ENCODE measurements around the gene DYNC1I1. TPM values are rescaled to one million over a fixed set of nuclear protein-coding genes. Genes with fewer than 3 reads are reported as not detected.

The DYNC1I1 gene
- total RNA-seq, 2 donors from 2014 or later: not detected

DNA sequence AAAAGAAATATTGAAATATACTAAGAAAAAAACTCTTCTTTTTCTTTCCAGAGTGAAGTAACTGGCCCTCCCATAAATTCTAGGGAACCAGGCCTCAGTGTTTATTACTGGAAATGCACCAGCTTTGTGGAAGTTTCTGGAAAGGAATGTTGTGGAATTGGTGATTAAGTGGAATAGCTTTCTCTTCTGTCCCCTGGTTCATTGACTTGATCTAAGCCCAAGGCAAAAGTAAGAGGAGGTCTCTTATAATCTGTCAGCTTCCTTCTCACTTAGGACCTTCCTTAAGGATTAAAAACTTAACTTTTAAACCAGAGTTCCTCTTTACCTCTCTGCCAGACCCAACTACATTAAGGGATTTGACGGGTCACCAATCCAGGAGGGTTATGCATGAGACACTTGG lies 283.4 kb downstream of the DYNC1I1 start:
- DNase-seq (ENCODE audit: low spot score): no peak
- Mint-ChIP-seq H3K4me3 (no peak overlapping the region), H3K4me1 (ENCODE audit: low read depth in 2 of 2) (no peaks in the 10 kb centered on the region), H3K27me3 (peaks cover 12 to 16% of the 10 kb centered on the region in 2 donors), H3K27ac (no peak overlapping the region), H3K36me3 (no peaks in the 10 kb centered on the region), H3K9me3 (no peaks in the 10 kb centered on the region)
- no peak for ATAC-seq

DNA sequence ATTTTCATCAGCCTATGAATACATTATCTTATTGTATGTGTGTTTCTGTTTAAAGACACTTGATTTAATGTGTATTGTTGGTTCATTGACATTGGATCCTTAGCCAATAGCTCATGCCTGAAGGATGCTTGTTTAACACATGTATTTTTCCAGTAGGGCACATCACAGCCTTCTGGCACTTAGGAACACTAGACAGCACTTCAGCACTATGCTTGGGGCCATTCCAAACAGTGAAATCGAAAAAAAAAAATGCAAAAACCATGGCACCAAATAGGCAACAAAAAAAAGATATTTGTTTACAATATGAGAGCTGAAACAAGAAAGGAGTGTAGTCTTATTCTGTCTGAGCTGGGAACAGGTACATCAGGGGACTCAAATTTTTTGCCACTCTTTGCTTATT lies 286.7 kb downstream of the DYNC1I1 start:
- no peaks in the 10 kb centered on the region for H3K4me1 Mint-ChIP-seq (ENCODE audit: low read depth in 2 of 2)
- H3K27ac Mint-ChIP-seq: no peak overlapping the region
- no peaks in the 10 kb centered on the region for H3K9me3 Mint-ChIP-seq

DNA sequence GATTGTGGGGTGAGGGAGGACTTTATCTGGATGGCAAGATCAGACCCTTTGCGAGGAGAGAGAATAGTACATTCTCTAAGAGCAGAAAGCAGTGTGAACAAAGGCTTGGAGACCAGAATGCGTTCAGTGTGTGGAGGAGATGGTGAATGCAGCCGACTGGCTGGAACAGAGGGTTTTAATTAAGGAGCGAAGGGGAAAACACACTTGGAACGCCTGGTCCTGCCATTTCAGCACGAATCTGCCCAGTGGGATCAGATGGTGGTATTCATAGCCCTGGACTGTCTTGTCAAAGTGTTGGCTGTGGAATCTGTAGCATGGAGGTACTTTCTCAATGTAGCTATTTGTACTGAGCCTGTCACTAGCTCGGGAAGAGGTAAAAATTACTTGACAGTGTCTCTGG lies 288.7 kb downstream of the DYNC1I1 start:
- Mint-ChIP-seq H3K4me1 (ENCODE audit: low read depth in 2 of 2) (no peaks in the 10 kb centered on the region), H3K27me3 (peaks cover 18 to 49% of the 10 kb centered on the region in 2 donors)

More for the DNA sequence above, 286.7 kb downstream of the DYNC1I1 start:
- no peak overlapping the region for H3K4me3 Mint-ChIP-seq
- H3K36me3 Mint-ChIP-seq: no peaks in the 10 kb centered on the region
- peaks cover 15 to 36% of the 10 kb centered on the region in 2 donors for H3K27me3 Mint-ChIP-seq
- DNase-seq (ENCODE audit: low spot score) (no peak), ATAC-seq (no peak)

DNA sequence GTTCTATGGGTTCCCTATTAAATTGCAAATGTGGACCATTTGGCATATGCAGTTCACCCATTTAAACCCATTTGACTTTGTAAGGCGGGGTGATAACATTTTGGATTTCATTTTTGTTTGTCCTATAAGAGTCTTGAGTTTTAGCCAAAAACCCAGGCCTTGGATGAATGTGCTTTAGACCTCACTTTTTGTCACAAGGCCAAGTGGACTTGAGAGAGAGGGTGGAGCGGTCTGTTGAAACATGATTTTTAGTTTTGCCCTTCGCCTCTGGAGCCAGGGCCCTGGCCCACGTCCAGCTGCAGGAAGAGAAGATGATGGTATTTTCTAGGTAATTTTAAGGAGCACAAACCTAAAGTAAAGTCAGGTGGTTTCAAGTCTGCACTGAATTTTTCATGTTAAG lies 289.5 kb downstream of the DYNC1I1 start:
- H3K27me3 Mint-ChIP-seq: peaks cover 23 to 58% of the 10 kb centered on the region in 2 donors
- H3K27ac Mint-ChIP-seq: no peak overlapping the region
- H3K4me3 Mint-ChIP-seq: no peak overlapping the region

More for the DNA sequence above, 288.7 kb downstream of the DYNC1I1 start:
- Mint-ChIP-seq H3K27ac (no peak overlapping the region), H3K4me3 (no peak overlapping the region), H3K36me3 (no peaks in the 10 kb centered on the region), H3K9me3 (no peaks in the 10 kb centered on the region)
- no peak for DNase-seq (ENCODE audit: low spot score)
- ATAC-seq: no peak

DNA sequence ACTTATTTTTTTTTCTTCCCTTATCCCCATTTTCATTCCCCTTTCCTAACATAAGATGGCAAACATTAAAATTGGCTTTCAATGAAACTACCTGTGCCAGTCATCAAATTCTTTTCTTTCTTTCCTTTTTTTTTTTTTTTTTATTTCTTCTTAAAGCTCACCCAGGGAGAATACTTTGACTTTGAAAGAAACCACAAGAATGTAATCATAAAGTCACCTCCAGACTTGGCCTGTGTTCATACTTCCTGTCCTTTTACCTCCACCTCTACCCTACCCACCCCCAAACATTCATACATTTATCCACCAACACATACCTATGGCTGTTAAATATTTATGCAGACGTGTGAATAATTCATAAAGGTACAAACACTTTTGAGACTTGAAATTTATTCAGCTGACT lies 295.0 kb downstream of the DYNC1I1 start:
- no peak overlapping the region for H3K4me3 Mint-ChIP-seq
- no peak for ATAC-seq
- no peaks in the 10 kb centered on the region for H3K9me3 Mint-ChIP-seq
- H3K4me1 Mint-ChIP-seq (ENCODE audit: low read depth in 2 of 2): no peaks in the 10 kb centered on the region
- no peak overlapping the region for H3K27ac Mint-ChIP-seq
- no peak for DNase-seq (ENCODE audit: low spot score)
- H3K36me3 Mint-ChIP-seq: no peaks in the 10 kb centered on the region
- peaks cover 26 to 70% of the 10 kb centered on the region in 2 donors for H3K27me3 Mint-ChIP-seq

More for the DNA sequence above, 289.5 kb downstream of the DYNC1I1 start:
- no peaks in the 10 kb centered on the region for H3K9me3 Mint-ChIP-seq
- no peaks in the 10 kb centered on the region for H3K36me3 Mint-ChIP-seq
- H3K4me1 Mint-ChIP-seq (ENCODE audit: low read depth in 2 of 2): no peaks in the 10 kb centered on the region
- no peak for ATAC-seq
- no peak for DNase-seq (ENCODE audit: low spot score)

DNA sequence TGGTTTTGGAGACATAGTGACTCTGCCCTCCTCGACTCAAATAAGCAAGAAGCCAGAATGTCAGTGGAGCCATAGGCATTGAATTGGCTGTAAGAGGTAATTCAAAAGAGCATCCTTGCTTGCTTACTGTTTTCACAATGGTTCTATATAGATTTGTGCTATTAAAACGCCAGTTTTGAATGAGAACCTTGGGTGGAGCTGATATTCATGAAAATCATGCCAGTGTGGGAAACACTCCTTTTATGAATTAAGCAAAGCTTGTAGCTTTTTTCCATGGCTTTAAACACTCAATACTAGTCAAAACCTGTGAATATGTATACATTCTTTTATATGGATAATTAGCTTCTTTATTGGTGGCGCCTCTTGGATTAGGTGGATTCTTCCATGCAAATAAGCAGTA lies 297.0 kb downstream of the DYNC1I1 start:
- Mint-ChIP-seq H3K27ac (no peak overlapping the region), H3K27me3 (peaks cover 22 to 49% of the 10 kb centered on the region in 2 donors), H3K36me3 (no peaks in the 10 kb centered on the region), H3K4me1 (ENCODE audit: low read depth in 2 of 2) (no peaks in the 10 kb centered on the region), H3K9me3 (no peaks in the 10 kb centered on the region), H3K4me3 (no peak overlapping the region)
- ATAC-seq: no peak
- no peak for DNase-seq (ENCODE audit: low spot score)

DNA sequence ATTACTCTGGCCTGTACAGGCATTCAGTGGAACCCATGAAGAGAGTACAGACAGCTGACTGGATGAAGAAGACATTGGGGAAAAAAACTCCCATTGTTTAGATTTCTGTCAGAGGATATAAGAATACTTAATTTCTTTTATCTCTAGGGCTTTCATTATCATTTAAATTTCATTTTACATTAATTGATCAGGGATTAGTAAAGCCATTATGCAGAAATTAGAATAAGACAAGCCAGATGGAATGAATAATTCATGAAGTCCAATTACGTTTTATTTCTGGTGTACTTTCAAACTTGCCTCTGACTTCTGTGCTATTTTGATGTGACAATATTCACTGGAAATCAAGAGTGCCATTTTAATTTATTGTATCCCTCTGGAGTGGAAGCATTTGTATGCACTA lies 302.5 kb downstream of the DYNC1I1 start:
- ATAC-seq: no peak
- no peaks in the 10 kb centered on the region for H3K36me3 Mint-ChIP-seq
- H3K27me3 Mint-ChIP-seq: peaks cover 15 to 37% of the 10 kb centered on the region in 2 donors
- no peak for DNase-seq (ENCODE audit: low spot score)
- no peaks in the 10 kb centered on the region for H3K9me3 Mint-ChIP-seq
- peaks cover 6 to 9% of the 10 kb centered on the region in 2 donors for H3K4me1 Mint-ChIP-seq (ENCODE audit: low read depth in 2 of 2)
- H3K27ac Mint-ChIP-seq: no peak overlapping the region
- no peak overlapping the region for H3K4me3 Mint-ChIP-seq

DNA sequence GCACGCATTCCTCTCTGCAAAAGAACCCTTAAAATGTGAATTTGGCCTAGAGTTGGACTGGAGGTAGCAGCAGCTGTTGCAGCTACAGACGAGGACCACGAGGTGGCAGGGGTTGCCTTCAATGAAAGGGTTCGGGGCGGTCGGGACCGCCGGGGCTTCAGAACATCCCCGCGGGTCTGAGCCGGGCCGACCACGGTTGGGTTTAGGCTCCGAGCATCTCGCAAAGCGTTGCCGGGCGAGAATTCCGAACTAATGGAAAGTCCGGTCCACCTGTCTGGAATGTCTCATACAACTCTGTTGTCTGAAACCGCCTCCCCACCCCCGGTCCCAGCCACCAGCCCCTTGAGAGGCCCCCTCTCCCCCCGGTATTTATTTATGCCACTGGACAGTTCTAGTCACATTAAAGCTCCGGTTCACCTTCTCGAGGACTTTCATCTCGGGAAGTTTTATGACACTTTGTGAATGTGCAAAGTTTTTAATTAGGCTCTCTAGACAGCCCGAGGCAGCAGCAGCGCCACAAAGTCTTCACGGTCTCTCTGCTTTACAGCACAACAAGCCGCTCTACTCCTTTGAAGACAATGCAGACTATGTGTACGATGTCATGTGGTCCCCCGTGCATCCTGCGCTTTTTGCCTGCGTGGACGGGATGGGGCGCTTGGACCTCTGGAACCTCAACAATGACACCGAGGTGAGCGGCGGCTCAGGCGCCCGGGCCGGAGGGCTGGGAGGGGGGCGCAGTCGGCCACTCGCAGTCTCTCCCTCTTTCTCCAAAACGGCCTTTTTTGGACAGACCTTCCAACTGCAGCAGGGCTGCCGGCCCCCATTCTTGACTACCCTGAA lies 303.4 kb downstream of the DYNC1I1 start:
- H3K4me3 Mint-ChIP-seq: peak overlapping the region; percentile 77
- peak; percentile 71 to 82 for ATAC-seq
- peaks cover 6 to 9% of the 10 kb centered on the region in 2 donors for H3K4me1 Mint-ChIP-seq (ENCODE audit: low read depth in 2 of 2)
- no peaks in the 10 kb centered on the region for H3K9me3 Mint-ChIP-seq
- DNase-seq (ENCODE audit: low spot score): no peak
- H3K27ac Mint-ChIP-seq: no peak overlapping the region
- H3K27me3 Mint-ChIP-seq: peaks cover 19 to 37% of the 10 kb centered on the region in 2 donors
- H3K36me3 Mint-ChIP-seq: no peaks in the 10 kb centered on the region

DNA sequence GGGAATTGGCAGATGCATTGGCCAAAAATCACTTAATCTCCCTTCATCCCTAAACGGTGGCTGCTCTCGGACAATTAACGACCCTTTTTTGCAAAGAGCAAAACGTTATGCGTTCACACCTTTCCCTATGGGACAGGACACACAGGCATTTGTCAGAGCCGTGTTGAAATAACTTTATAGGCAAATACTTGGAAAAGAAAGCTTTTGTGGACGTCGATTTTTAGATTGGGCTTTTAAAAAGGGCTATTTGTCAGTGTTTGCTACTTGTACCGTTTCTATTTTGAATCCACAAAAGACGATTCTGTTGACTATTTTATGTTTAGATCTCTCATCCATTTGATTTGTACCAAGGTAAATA lies 304.0 kb downstream of the DYNC1I1 start:
- Mint-ChIP-seq H3K4me3 (peak overlapping the region; percentile 77), H3K27me3 (peaks cover 18 to 38% of the 10 kb centered on the region in 2 donors)
- ATAC-seq: no peak

DNA sequence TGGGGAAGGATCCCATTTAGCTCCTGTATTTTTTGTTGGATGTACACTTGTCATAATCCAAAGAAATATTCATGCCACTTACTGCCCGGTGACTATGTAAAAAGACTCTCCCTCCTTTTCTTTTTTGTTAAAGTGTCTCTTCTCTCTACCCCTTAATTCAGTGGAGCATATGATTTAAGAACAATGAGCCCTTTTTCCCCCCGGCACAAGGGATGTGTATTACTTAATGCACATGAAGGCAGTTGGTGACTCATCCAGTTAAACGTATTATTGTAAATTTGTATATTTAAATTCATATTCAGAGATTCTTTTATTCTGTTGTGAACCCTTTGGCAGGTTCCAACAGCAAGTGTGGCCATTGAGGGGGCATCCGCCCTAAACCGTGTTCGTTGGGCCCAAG lies 307.7 kb downstream of the DYNC1I1 start:
- ATAC-seq (no peak), DNase-seq (ENCODE audit: low spot score) (no peak)
- Mint-ChIP-seq H3K4me1 (ENCODE audit: low read depth in 2 of 2) (peaks cover 6 to 9% of the 10 kb centered on the region in 2 donors), H3K4me3 (no peak overlapping the region), H3K27me3 (peaks cover 15 to 30% of the 10 kb centered on the region in 2 donors), H3K9me3 (no peaks in the 10 kb centered on the region), H3K36me3 (no peaks in the 10 kb centered on the region), H3K27ac (no peak overlapping the region)

More for the DNA sequence above, 304.0 kb downstream of the DYNC1I1 start:
- H3K9me3 Mint-ChIP-seq: no peaks in the 10 kb centered on the region
- peaks cover 6 to 9% of the 10 kb centered on the region in 2 donors for H3K4me1 Mint-ChIP-seq (ENCODE audit: low read depth in 2 of 2)
- no peak overlapping the region for H3K27ac Mint-ChIP-seq
- H3K36me3 Mint-ChIP-seq: no peaks in the 10 kb centered on the region
- no peak for DNase-seq (ENCODE audit: low spot score)

DNA sequence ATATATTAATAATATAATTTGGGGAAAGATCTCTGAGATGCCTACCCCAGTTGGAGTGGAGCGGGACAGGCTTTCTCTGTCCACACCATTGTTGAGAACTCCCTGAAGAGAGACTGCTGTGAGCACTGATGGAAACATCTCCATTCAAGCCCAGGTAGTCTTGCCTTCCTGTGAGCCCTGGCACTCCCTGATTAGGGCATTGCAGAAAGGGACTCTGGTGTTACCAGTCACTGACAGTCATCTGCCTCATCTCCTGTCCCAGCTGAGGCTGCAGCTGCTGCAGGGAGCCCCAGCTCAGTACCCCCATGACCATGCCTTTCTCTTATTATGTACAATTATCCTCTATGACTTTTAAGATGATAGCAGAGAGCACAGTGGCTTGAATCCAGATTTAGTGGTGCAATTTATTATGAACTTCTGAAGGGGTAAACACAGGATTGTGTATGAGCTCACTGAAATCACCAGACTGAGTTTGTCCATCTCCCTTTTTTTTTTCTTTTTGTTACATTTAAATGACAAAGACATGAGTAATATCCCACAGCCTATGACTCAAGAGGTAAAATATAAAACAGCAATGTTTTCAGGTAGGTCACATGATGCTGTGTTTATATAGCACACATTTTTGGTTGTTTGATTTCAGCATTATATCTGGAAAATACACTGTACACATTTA lies 312.7 kb downstream of the DYNC1I1 start:
- H3K4me1 Mint-ChIP-seq (ENCODE audit: low read depth in 2 of 2): no peaks in the 10 kb centered on the region

DNA sequence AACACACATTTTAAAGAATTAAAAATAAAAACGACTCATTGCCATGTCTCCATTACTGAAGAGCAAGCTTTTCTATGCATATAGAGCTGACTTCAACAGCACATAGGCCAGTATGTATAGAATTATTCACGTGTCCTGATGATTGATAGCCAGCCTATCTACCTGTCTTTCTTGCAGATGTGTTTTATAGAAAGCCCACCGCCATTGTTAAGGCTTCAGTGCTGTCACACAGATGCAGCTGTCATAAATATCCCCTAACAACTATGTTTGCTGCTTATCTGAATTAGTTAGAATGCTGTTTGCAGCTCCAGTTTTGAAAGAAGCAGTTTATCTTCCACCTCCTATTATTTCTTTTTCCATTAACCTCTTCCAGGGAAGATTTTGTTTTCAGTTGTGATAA lies 313.6 kb downstream of the DYNC1I1 start:
- Mint-ChIP-seq H3K9me3 (no peaks in the 10 kb centered on the region), H3K27me3 (peaks cover 4 to 17% of the 10 kb centered on the region in 2 donors), H3K4me3 (no peak overlapping the region), H3K27ac (no peak overlapping the region), H3K4me1 (ENCODE audit: low read depth in 2 of 2) (no peaks in the 10 kb centered on the region), H3K36me3 (no peaks in the 10 kb centered on the region)
- DNase-seq (ENCODE audit: low spot score) (no peak), ATAC-seq (no peak)

More for the DNA sequence above, 312.7 kb downstream of the DYNC1I1 start:
- ATAC-seq: no peak
- no peak overlapping the region for H3K27ac Mint-ChIP-seq
- peaks cover 3 to 8% of the 10 kb centered on the region in 2 donors for H3K27me3 Mint-ChIP-seq
- no peak for DNase-seq (ENCODE audit: low spot score)
- no peak overlapping the region for H3K4me3 Mint-ChIP-seq
- H3K36me3 Mint-ChIP-seq: no peaks in the 10 kb centered on the region
- H3K9me3 Mint-ChIP-seq: no peaks in the 10 kb centered on the region

DNA sequence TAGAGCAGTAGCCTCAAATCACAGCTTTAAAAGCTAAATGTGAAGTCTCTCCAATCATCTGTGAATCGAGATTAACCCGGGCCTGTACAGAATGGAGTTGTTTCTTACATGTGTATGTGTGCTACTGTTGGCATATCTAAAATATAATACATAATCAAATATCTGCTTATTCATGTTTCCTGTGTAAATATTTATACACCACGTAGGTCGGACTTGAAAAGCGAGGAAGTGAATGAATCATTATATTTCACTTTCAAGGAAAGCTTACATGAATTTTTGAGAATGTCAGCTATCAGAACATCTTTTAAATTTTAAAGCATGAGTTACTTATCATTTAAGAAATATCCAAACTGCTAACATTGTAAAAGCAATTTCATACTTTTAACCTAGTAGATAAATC lies 316.2 kb downstream of the DYNC1I1 start:
- DNase-seq (ENCODE audit: low spot score) (no peak), ATAC-seq (no peak)
- Mint-ChIP-seq H3K36me3 (no peaks in the 10 kb centered on the region), H3K4me1 (ENCODE audit: low read depth in 2 of 2) (no peaks in the 10 kb centered on the region), H3K27ac (no peak overlapping the region), H3K27me3 (peaks cover 8 to 27% of the 10 kb centered on the region in 2 donors), H3K9me3 (no peaks in the 10 kb centered on the region), H3K4me3 (no peak overlapping the region)

DNA sequence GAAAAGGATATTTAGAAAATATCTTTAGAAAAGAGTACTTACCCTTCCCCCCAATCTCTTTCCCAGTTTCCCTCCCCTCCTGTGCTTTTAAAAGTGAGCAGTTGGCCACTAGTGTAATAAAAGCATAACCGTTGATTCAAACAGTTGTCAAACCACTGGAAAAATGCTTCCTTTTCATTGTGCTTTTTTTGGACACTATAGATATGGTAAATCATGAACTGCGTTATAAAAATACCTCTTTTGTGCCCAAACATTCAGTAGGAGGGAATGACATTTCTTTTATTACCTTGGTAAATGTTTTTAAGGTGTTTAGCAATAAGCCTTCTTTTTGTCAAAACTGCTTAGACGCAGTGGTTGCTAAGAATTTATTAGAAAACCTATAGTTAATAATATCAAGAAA lies 317.2 kb downstream of the DYNC1I1 start:
- H3K9me3 Mint-ChIP-seq: no peaks in the 10 kb centered on the region
- H3K36me3 Mint-ChIP-seq: no peaks in the 10 kb centered on the region
- peaks cover 11 to 27% of the 10 kb centered on the region in 2 donors for H3K27me3 Mint-ChIP-seq
- ATAC-seq: no peak
- no peaks in the 10 kb centered on the region for H3K4me1 Mint-ChIP-seq (ENCODE audit: low read depth in 2 of 2)
- no peak overlapping the region for H3K27ac Mint-ChIP-seq
- no peak overlapping the region for H3K4me3 Mint-ChIP-seq
- DNase-seq (ENCODE audit: low spot score): no peak
